IMR-90 (cell line): ENCODE data around the gene NAGS. TPM values are rescaled to one million over a fixed set of nuclear protein-coding genes. Genes with fewer than 3 reads are reported as not detected.

ENCODE experiments used
- ATAC-seq: fragments of 200-7000 bp; cut with Tn5 transposase; 2 replicates; pipeline ENCODE4 v1.9.1; 2020; ENCODE audit warnings: low read depth, mild to moderate bottlenecking, moderate library complexity
- BruUV-seq: library from RNA; stranded (reverse); fragments of 400-500 nt; replicated peaks from 2 replicates; lab custom pipeline; 2021; lab: Mats Ljungman, UMichigan
- CTCF ChIA-PET: fragments of 300-600 bp; formaldehyde crosslinking; extraction: SDS; loops from one replicate; lab custom pipeline; 2021; ENCODE audit warnings: antibody characterized with exemption; lab: Yijun Ruan, JAX
- POLR2A ChIA-PET: fragments of 300-600 bp; sonication (Branson Sonifier 250); formaldehyde crosslinking; loops from one replicate; lab custom pipeline; 2022; ENCODE audit warnings: antibody characterized with exemption; ENCODE audit not compliant: unreplicated experiment; lab: Charles Lee
- DNase-seq: peaks from one replicate; pipeline ENCODE4 v3.0.0; 2013
- H2AFZ ChIP-seq: replicated peaks from 2 replicates; pipeline ENCODE3; 2013; ENCODE audit warnings: low read length, mild to moderate bottlenecking; ENCODE audit not compliant: poor library complexity
- H2AK5ac ChIP-seq: 2 replicates; pipeline ENCODE4 v1.6.1; 2013; ENCODE audit warnings: low read depth, low read length, inconsistent platforms
- H2AK9ac ChIP-seq: replicated peaks from 2 replicates; pipeline ENCODE3; 2013; ENCODE audit warnings: mild to moderate bottlenecking, low read depth, low read length, moderate library complexity; ENCODE audit not compliant: poor library complexity
- H2BK120ac ChIP-seq: 2 replicates; pipeline ENCODE4 v1.6.1; 2013; ENCODE audit warnings: low read depth, low read length, inconsistent platforms
- H2BK15ac ChIP-seq: 3 replicates; pipeline ENCODE4 v1.6.1; 2013; ENCODE audit warnings: low read depth, low read length, inconsistent platforms
- H2BK20ac ChIP-seq: 2 replicates; pipeline ENCODE4 v1.6.1; 2013; ENCODE audit warnings: low read depth, mild to moderate bottlenecking, inconsistent platforms, low read length, moderate library complexity
- H2BK5ac ChIP-seq: 2 replicates; pipeline ENCODE4 v1.6.1; 2013; ENCODE audit warnings: mild to moderate bottlenecking, low read depth, low read length, inconsistent platforms; ENCODE audit not compliant: poor library complexity, severe bottlenecking
- H3K14ac ChIP-seq: replicated peaks from 2 replicates; pipeline ENCODE4 v1.6.1; 2013; ENCODE audit warnings: low read depth, low read length, inconsistent platforms
- H3K18ac ChIP-seq: 2 replicates; pipeline ENCODE4 v1.6.1; 2013; ENCODE audit warnings: low read depth, low read length, control low read depth
- H3K23ac ChIP-seq: 2 replicates; pipeline ENCODE4 v1.6.1; 2013; ENCODE audit warnings: low read depth, low read length, inconsistent platforms
- H3K27ac ChIP-seq: 2 replicates; pipeline ENCODE4 v1.5.1; 2013; ENCODE audit warnings: mild to moderate bottlenecking, control low read depth, low read length; ENCODE audit not compliant: insufficient read depth
- H3K27me3 ChIP-seq: 2 replicates; pipeline ENCODE4 v1.6.1; 2013; ENCODE audit warnings: low read length; ENCODE audit not compliant: control insufficient read depth, insufficient read depth
- H3K36me3 ChIP-seq: 2 replicates; pipeline ENCODE4 v1.6.1; 2013; ENCODE audit warnings: low read length, mixed read lengths; ENCODE audit not compliant: control insufficient read depth, insufficient read depth
- H3K4ac ChIP-seq: 2 replicates; pipeline ENCODE4 v1.6.1; 2013; ENCODE audit warnings: low read depth, low read length, inconsistent platforms
- H3K4me1 ChIP-seq: 2 replicates; pipeline ENCODE4 v1.6.1; 2013; ENCODE audit warnings: low read length, mixed read lengths; ENCODE audit not compliant: control insufficient read depth, insufficient read depth
- H3K4me2 ChIP-seq: 2 replicates; pipeline ENCODE4 v1.6.1; 2013; ENCODE audit warnings: low read depth, mild to moderate bottlenecking, control low read depth, low read length, moderate library complexity
- H3K4me3 ChIP-seq: 2 replicates; pipeline ENCODE4 v1.5.1; 2013; ENCODE audit warnings: low read depth, mild to moderate bottlenecking, control low read depth, low read length, moderate library complexity; ENCODE audit not compliant: insufficient read depth
- H3K56ac ChIP-seq: 2 replicates; pipeline ENCODE4 v1.6.1; 2013; ENCODE audit warnings: low read length, inconsistent platforms; ENCODE audit not compliant: insufficient read depth; ENCODE audit errors: extremely low read depth
- H3K79me1 ChIP-seq, 2 experiments: 2 replicates each; pipeline ENCODE4 v1.6.1; 2013; ENCODE audit warnings: low read length in 2 of 2, inconsistent platforms in 1 of 2, low read depth in 1 of 2
- H3K9ac ChIP-seq: 2 replicates; pipeline ENCODE4 v1.6.1; 2013; ENCODE audit warnings: low read depth, low read length, control low read depth
- H3K9me1 ChIP-seq: 2 replicates; pipeline ENCODE4 v1.6.1; 2013; ENCODE audit warnings: low read length, inconsistent platforms; ENCODE audit not compliant: insufficient read depth
- H3K9me3 ChIP-seq: 2 replicates; pipeline ENCODE4 v1.6.1; 2013; ENCODE audit warnings: low read length; ENCODE audit not compliant: control insufficient read depth, insufficient read depth
- H4K20me1 ChIP-seq: 2 replicates; pipeline ENCODE4 v1.6.1; 2013; ENCODE audit warnings: low read length, inconsistent platforms; ENCODE audit not compliant: insufficient read depth
- H4K5ac ChIP-seq: 2 replicates; pipeline ENCODE4 v1.6.1; 2013; ENCODE audit warnings: mild to moderate bottlenecking, low read depth, low read length, control low read depth
- H4K8ac ChIP-seq, 2 experiments: 2 replicates each; pipeline ENCODE4 v1.6.1; 2013; ENCODE audit warnings: low read depth in 2 of 2, low read length in 2 of 2, control low read depth in 1 of 2, inconsistent platforms in 1 of 2
- H4K91ac ChIP-seq: 2 replicates; pipeline ENCODE4 v1.6.1; 2013; ENCODE audit warnings: low read depth, low read length, inconsistent platforms; ENCODE audit not compliant: insufficient read depth
- FOS ChIP-seq: fragments of 150-350 bp; IDR thresholded peaks from 2 replicates; pipeline ENCODE4 v1.6.1; 2016; ENCODE audit warnings: low read depth, low read length
- WGBS, 2 experiments: methylation state at CpG; one replicate each; pipeline versions ENCODE4 v1.1.5 to v1.1.7; 2013; ENCODE audit warnings: missing lambda C conversion rate in 2 of 2; ENCODE audit not compliant: insufficient read length in 1 of 2; ENCODE audit errors: extremely low coverage in 2 of 2; 5-methylcytosine and 5-hydroxymethylcytosine counted together
- dilution Hi-C: fragments of 300-500 bp; cut with HindIII; formaldehyde crosslinking; loops from one replicate; pipeline ENCODE4 v1.14.3; 2018; ENCODE audit warnings: low sequenced_read_pairs; ENCODE audit not compliant: unreplicated experiment
- in situ Hi-C: fragments of 300-500 bp; cut with MboI; formaldehyde crosslinking; loops from 3 replicates; pipeline ENCODE4 v1.14.3; 2019; ENCODE audit warnings: low sequenced_read_pairs, inconsistent platforms, mixed read lengths
- intact Hi-C: fragments of 100-400 bp; cut with micrococcal nuclease; formaldehyde crosslinking; loops from 2 replicates; pipeline ENCODE4 v1.10.0; 2022
- polyA plus RNA-seq, 3 experiments: library from polyadenylated mRNA; depleted of rRNA; stranded (reverse); fragments of >200 nt; gene quantifications; 2 replicates each; pipeline ENCODE4 v1.2.3, GENCODE V29; 2012; ENCODE audit warnings: low replicate concordance in 1 of 3
- total RNA-seq: library from RNA; depleted of rRNA; stranded (reverse); fragments of >200 nt; gene quantifications from 2 replicates; pipeline ENCODE4 v1.2.3, GENCODE V29; 2012

NAGS gene
- total and polyA plus RNA-seq, 2 of the 4 experiments (the other 2 are of a cell fraction): 0.54 to 0.99 TPM

DNA sequence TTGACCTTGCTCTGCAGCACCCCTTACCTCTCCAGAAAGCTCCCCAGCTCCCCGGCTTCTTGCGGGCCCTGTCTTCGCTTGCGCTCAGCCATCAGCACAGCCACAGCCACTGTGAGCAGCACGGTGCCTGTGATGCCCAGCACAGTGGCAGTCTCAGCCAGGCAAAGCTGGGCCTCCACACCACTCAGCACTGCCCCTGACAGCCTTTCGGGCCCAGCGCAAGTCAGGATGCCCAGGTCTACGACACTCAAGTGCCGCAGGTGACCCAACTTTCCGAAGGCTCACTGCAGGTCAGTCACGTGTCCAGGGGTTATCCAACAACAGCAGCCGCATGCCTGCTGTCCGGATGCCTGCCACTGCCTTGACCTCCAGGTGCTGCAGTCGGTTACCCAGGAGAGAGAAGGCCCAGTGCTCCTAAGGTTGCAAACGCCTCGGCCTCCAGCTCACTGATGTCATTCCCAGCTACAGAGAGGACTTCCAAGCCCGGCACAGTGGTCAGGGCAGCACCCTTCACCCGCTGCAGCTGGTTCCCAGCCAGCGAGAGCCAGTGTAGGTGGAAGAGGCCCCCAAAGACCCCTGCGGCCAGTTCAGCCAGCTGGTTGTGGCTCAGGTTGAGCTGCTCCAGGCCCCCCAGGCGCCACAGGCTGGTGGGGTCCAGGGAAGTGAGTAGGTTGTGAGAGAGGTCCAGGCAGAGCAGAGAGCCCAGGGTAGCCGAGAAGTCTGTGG is 19.3 kb downstream of the NAGS start:
- CTCF ChIA-PET: interaction anchor here (0.6 kb wide), 1 partner anchor 15 kb away, joined by 3 read pairs; no protein-coding TSS in a partner anchor
- DNase-seq: no peak

More for the DNA sequence above, 19.3 kb downstream of the NAGS start:
- no peak for TF ChIP-seq FOS
- Histone ChIP-seq H4K91ac (no peak overlapping the region), H3K14ac (no peak overlapping the region), H3K18ac (no peak overlapping the region), H3K79me1 (peaks cover 3 to 21% of the 10 kb centered on the region in 2 experiments; a peak in 3 of 4 replicates), H4K8ac (no peak overlapping the region), H2BK120ac (no peak overlapping the region), H3K56ac (no peak overlapping the region), H2BK5ac (no peak overlapping the region), H3K4me3 (no peak overlapping the region), H4K5ac (no peak overlapping the region), H3K23ac (no peak overlapping the region), H2AK5ac (no peak overlapping the region), H3K27me3 (no peaks in the 10 kb centered on the region), H3K9me3 (no peaks in the 10 kb centered on the region), H3K9ac (no peak overlapping the region), H3K4me1 (no peaks in the 10 kb centered on the region), H3K36me3 (peaks cover 20% of the 10 kb centered on the region), H2BK20ac (no peak overlapping the region), H3K9me1 (peaks cover 11% of the 10 kb centered on the region), H3K4ac (no peak overlapping the region), H2AFZ (no peak overlapping the region), H4K20me1 (peaks cover 5% of the 10 kb centered on the region), H2AK9ac (no peak overlapping the region), H2BK15ac (no peak overlapping the region), H3K4me2 (no peak overlapping the region), H3K27ac (no peak overlapping the region)
- in situ Hi-C loops (no loop called here), intact Hi-C loops (no loop called here), dilution Hi-C loops (no loop called here)
- BruUV-seq: no TSS peak
- POLR2A ChIA-PET: no interaction called here
- WGBS, 2 experiments: 94% methylated on average over 9 of the region's 22 CpGs; no CpG with 5 or more reads in 1 of the 2 experiments
- ATAC-seq: no peak
